ENCODE results near the gene CLEC1A. TPM values are rescaled to one million over a fixed set of nuclear protein-coding genes. Genes with fewer than 3 reads are reported as not detected.

CLEC1A gene
- total RNA-seq, 2 donors from 2014 or later = 1.7 to 1.8 TPM

GRCh38 chr12:10088955-10089900 is 9.6 kb downstream of the CLEC1A start:
- intact Hi-C loops (cut with DNase I) = no loop called here
- no peaks in the 10 kb centered on the region for H3K27me3 ChIP-seq
- no peak for DNase-seq
- TF ChIP-seq CTCF (IDR thresholded peaks at IDR 0.05) = no peak
- H3K36me3 ChIP-seq = no peaks in the 10 kb centered on the region
- H3K27ac ChIP-seq = no peak overlapping the region
- no peak overlapping the region for H3K4me3 ChIP-seq
- H3K9ac ChIP-seq (ENCODE audit: low read depth in 2 of 2, low read length in 2 of 2) = no peak overlapping the region
- H3K4me1 ChIP-seq = no peaks in the 10 kb centered on the region
- H3K9me3 ChIP-seq = no peaks in the 10 kb centered on the region

- H3K4me3 ChIP-seq = no peak overlapping the region
- intact Hi-C loops (cut with DNase I) = no loop called here
- H3K36me3 ChIP-seq = no peaks in the 10 kb centered on the region
- H3K9ac ChIP-seq (ENCODE audit: low read depth in 2 of 2, low read length in 2 of 2) = no peak overlapping the region
- no peaks in the 10 kb centered on the region for H3K4me1 ChIP-seq
- no peak for TF ChIP-seq CTCF (IDR thresholded peaks at IDR 0.05)
- H3K27me3 ChIP-seq = no peaks in the 10 kb centered on the region
- no peaks in the 10 kb centered on the region for H3K9me3 ChIP-seq
- DNase-seq = no peak
- H3K27ac ChIP-seq = no peak overlapping the region
Measured at GRCh38 chr12:10088031-10088430, 10.8 kb downstream of the CLEC1A start.

- Histone ChIP-seq H3K36me3 (no peaks in the 10 kb centered on the region), H3K27ac (no peak overlapping the region), H3K9me3 (no peaks in the 10 kb centered on the region), H3K27me3 (no peaks in the 10 kb centered on the region), H3K9ac (ENCODE audit: low read depth in 2 of 2, low read length in 2 of 2) (no peak overlapping the region), H3K4me3 (no peak overlapping the region), H3K4me1 (no peaks in the 10 kb centered on the region)
- intact Hi-C loops (cut with DNase I) = no loop called here
- TF ChIP-seq CTCF (IDR thresholded peaks at IDR 0.05) = no peak
- DNase-seq = no peak
Measured at GRCh38 chr12:10086387-10086786, 12.4 kb downstream of the CLEC1A start.

GRCh38 chr12:10084733-10085132 is 14.1 kb downstream of the CLEC1A start:
- intact Hi-C loops (cut with DNase I) = no loop called here
- H3K36me3 ChIP-seq = no peaks in the 10 kb centered on the region
- no peak for TF ChIP-seq CTCF (IDR thresholded peaks at IDR 0.05)

GRCh38 chr12:10082117-10082874 is 16.5 kb downstream of the CLEC1A start:
- intact Hi-C loops (cut with DNase I) = no loop called here
- DNase-seq = no peak
- Histone ChIP-seq H3K4me3 (no peak overlapping the region), H3K4me1 (no peaks in the 10 kb centered on the region), H3K36me3 (no peaks in the 10 kb centered on the region), H3K27me3 (no peaks in the 10 kb centered on the region), H3K27ac (no peak overlapping the region), H3K9me3 (no peaks in the 10 kb centered on the region), H3K9ac (ENCODE audit: low read depth in 2 of 2, low read length in 2 of 2) (no peak overlapping the region)
- TF ChIP-seq CTCF (IDR thresholded peaks at IDR 0.05) = no peak

More at GRCh38 chr12:10084733-10085132, 14.1 kb downstream of the CLEC1A start:
- Histone ChIP-seq H3K4me1 (no peaks in the 10 kb centered on the region), H3K9ac (ENCODE audit: low read depth in 2 of 2, low read length in 2 of 2) (no peak overlapping the region), H3K27me3 (no peaks in the 10 kb centered on the region), H3K27ac (no peak overlapping the region), H3K4me3 (no peak overlapping the region), H3K9me3 (no peaks in the 10 kb centered on the region)
- no peak for DNase-seq

All from colonic mucosa (tissue), 4 donors.